GM19328 (cell line): ENCODE measurements around the gene ARPC1B.
"Not testable (repeated sequence)": the region's sequence is repeated elsewhere in the genome, so short reads cannot be mapped to it uniquely, and the experiment has no call there.

Source experiments
- ATAC-seq: cut with Tn5 transposase; IDR thresholded peaks from one replicate; pipeline ENCODE4 v1.9.1; 2021; ENCODE audit warnings: mild to moderate bottlenecking, moderate library complexity; ENCODE audit not compliant: unreplicated experiment

ARPC1B gene

GRCh38 chr7:99366646-99367045, 7.9 kb upstream of the ARPC1B start:
- ATAC-seq = no peak

- no peak for ATAC-seq
These were observed 5.7 kb upstream of the ARPC1B start for GRCh38 chr7:99368750-99369389.

DNA sequence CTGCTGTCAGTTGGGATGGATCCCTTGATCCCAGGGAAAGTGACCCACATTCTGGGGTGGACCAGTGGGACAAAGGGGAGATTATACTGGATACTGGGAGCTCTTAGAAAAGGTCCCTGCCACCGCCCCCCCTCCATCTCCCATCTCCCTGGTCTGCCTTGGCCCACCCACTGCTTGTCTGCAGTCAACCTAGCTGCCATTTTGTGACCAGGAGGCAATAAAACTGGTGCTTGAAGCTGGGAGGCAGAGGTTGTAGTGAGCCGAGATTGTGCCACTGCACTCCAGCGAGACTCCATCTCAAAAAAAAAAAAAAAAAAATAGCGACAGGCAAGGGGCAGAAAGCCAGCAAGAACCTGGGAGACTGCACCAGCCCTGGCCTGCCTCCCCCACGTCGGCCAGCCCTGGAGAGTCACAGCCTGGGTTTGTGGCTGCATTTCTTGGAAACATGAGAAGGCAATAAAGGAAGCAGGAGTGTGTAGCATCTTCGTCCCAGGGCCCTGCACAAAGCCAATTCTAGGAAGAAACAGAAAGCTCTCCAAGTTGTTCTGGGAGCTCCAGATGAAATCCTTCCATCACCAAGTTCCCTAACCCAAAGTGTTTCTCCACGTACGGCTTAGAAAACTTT, 4.7 kb upstream of the ARPC1B start:
- no peak for ATAC-seq

DNA sequence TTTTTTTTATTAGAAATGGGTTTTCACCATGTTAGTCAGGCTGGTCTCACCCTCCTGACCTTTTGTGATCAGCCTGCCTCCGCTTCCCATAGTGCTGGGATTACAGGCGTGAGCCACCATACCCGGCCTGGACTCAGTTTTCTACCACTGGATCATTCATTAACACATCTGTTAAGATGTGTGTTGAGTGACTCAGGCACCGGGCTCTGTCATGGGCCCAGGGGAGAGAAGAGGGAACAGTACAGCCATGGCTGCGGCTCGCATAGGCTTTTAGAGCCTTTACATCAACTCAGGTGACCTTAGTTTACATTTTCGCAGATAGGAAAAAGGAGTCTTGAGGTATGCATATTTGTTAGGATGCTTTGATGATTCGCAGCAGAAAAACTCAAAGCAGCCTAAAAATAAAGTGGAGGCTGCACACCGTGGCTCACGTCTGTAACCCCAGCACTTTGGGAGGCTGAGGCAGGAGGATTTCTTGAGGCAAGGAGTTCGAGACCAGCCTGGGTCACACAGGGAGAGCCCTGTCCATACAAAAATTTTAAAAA, 3.1 kb upstream of the ARPC1B start:
- ATAC-seq = no peak

DNA sequence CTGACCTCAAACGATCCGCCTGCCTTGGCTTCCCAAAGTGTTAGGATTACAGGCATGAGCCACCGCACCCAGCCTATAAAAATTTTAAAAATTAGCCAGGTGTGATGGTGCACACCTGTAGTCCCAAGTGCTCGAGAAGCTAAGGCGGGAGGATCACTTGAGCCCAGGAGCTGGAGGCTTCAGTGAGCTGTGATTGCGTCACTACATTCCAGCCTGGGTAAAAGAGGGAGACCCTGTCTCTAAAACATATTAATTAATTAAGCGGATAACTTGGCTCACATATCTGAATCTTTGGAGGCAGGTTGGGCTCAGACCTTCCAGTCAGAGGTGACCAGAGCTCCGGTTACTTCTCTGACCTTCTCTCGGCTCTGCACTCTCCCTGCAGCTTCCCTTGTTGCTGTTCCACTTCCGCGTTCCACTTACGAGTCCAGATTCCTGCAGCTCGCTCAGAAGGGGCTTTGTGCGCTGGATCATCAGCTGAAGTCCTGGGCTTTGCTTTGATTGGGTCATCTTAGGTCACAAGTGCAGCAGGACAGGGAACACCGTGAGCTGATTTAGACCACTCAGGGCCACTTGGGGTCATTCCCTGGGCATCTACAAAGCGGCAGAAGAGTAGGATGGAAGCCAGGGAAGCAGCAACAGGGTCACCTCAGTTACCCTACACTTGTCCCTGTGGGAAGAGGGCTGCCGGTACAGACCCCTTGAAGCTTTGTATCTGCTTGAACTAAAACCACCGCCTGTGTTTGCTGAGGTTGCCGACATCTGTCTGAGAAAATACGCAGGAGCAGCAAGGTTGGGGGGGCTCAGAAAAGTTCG, 2.0 kb upstream of the ARPC1B start:
- ATAC-seq = no peak

DNA sequence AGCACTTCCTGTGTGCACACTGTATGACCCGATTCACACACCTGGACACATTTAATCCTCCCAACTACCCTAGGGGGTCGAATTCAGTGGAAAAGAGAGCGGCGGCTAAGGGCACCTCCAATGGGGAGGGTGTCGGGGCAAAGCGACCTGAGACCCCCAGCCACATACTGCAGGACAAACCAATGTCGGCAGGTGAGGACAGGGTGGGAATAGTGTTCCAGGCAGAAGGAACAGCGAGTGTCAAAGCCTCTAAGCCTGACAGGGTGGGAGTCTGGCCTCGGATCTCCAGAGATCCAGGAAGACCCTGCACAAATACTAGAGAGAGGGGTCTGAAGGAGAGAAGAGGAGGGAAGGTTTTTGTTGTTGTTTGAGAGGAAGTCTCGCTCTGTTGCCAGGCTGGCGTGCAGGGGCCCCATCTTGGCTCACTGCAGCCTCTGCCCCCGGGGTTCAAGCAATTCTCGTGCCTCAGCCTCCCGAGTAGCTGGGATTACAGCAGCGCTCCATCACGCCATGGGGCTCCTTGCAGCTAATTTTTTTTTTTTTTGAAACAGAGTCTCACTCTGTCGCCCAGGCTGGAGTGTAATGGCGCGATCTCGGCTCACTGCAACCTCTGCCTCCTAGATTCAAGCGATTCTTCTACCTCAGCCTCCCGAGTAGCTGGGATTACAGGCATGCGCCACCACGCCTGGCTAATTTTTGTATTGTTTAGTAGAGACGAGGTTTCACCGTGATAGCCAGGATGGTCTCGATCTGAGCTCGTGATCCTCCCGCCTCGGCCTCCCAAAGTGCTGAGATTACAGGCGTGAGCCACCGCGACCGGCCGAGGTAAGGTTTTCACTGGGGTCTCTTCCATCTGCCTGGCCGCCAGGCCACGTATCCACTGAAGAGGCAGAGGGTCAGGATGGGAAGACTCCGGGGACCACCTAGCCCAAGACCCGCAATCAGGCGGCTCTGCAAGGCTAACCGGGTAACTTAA, 1.2 kb upstream of the ARPC1B start:
- ATAC-seq = no peak

DNA sequence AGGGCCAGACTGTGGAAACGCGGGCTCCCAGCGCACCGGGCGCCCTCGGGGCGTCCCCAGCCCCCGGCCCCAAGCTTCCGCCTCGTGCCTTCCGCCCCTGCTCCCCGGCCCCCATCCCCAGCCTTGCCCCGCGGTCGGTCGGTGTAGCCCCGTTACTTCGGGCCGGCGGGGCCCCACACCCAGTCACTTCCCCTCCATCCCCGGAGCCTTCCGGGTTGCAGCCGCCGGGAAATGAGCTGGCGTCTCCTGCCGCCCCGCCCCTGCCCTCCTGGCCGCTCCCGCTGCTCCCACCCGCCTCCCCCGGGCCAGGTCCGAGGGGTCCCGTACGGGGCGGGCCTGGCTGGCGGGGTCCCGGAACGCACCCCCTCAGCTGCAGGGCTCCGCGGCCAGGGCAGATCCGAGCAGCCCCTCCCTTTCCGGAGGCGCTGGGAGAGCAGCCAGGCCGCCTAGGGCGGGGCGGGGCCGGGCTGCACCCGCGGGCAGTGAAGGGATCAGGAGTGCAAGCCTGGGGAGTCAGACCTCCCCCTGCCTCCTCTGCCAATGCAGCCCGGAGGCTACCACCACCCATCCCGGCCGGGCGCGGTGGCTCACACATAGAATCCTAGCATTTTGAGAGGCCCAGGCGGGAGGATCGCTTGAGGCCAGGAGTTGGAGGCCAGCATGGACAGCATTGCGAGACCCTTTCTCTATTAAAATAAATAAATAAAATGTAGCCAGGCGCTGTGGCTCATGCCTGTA, 709 bp downstream of the ARPC1B start:
- peak; percentile 35 for ATAC-seq

- no peak for ATAC-seq
These were observed 4.6 kb downstream of the ARPC1B start for GRCh38 chr7:99379043-99379577.

DNA sequence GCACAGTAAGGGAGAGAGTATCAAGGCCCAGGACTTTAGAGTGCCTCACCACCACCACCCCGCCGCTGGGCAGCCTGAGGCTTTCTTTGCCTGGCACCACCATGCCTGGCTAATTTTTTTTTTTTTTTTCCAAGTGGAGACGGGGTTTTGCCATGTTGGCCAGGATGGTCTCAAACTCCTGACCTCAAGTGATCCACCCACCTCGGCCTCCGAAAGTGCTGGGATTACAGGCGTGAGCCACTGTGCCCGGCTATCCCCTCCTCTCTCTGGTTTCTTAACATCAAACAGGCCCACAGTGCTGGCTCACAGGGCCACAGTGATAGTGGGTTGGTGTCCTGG, 5.1 kb downstream of the ARPC1B start:
- ATAC-seq = not testable (repeated sequence)

GRCh38 chr7:99380032-99380822, 5.7 kb downstream of the ARPC1B start:
- ATAC-seq = peak; percentile 31

GRCh38 chr7:99380823-99381663, 6.5 kb downstream of the ARPC1B start:
- ATAC-seq = peak; percentile 76

GRCh38 chr7:99381664-99382075, 7.1 kb downstream of the ARPC1B start:
- ATAC-seq = no peak

DNA sequence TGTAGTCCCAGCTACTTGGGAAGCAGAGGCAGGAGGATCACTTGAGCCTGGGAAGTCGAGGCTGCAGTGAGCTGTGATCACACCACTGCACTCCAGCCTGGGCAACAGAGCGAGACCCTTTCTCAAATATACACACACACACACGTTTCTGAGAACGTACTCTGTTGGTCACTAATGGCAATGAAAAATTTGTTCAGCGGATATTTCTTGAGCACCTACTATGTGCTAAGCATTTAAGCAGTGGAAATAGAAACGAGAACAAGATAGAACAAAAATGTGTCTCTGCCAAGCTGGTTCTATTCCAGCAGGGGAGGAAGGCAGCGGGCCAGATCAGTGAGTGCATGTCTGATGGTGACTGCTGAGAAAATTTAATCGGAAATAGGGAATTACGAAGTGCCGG, 8.7 kb downstream of the ARPC1B start:
- no peak for ATAC-seq

DNA sequence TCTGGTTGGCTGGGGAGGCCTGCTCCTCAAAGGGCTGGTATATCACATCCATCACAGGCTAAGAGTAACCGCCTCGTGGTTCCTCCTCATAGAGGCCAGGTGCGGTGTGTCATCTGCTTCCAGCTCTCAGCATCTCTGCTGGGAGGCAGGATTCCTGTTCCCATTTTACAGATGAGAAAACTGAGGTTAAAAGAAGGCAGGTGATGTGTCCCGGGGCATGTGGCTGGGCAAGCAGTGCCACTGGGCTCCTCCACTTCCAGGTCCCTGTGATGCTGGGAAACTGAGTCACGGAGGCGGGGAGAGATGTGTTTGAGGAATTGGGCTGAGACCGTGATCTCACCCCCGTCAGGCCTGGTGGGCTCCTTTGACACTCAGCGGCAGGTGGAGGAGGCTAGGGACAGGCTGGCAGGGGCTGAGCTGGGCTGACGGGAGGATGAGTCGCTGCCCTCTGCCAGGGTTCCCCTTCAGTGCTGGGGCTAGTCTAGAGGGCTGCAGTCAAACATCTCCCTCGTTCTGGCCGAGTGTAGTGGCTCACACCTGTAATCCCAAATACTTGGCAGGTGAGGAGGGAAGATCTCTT, 9.4 kb downstream of the ARPC1B start:
- no peak for ATAC-seq

DNA sequence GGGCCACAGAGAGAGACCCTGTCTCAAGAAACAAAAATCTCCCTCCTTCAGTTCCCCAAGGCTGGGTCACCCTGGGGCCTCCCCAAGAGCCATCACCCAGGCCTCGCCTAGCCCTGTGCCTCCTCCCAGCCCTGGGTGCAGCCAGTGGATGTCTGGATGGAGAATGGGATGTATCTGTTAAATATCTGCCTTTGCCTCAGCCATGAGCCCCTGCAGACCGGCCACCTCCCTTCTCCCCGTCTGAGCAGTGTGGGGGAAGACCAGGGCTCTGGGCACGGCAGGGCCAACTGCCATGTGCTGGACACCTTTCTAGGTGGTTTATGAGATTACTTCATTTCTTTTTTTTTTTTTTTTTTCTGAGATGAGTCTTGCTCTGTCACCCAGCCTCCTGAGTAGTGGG, 10.0 kb downstream of the ARPC1B start:
- no peak for ATAC-seq

- no peak for ATAC-seq
These were observed 11.0 kb downstream of the ARPC1B start for GRCh38 chr7:99385564-99385963.

- no peak for ATAC-seq
These were observed 12.2 kb downstream of the ARPC1B start for GRCh38 chr7:99386584-99387238.
